GM23248 (cell line): ENCODE measurements around the gene CRIP1. TPM values are rescaled to one million over a fixed set of nuclear protein-coding genes. Genes with fewer than 3 reads are reported as not detected.

Experiments
- DNase-seq: peaks from one replicate; pipeline ENCODE4 v3.0.0-alpha.2; 2015
- H2AFZ ChIP-seq: fragments of 200-600 bp; sonication (generic); 2 replicates; pipeline ENCODE4 v1.6.1; 2016; ENCODE audit warnings: antibody characterized with exemption
- H3F3A ChIP-seq: fragments of 200-600 bp; sonication (generic); 2 replicates; pipeline ENCODE4 v1.6.1; 2016; ENCODE audit warnings: mild to moderate bottlenecking, antibody characterized with exemption, mixed run types; ENCODE audit not compliant: insufficient read depth
- H3K27ac ChIP-seq: fragments of 200-600 bp; sonication (generic); 2 replicates; pipeline ENCODE4 v1.5.1; 2016; ENCODE audit warnings: mild to moderate bottlenecking
- H3K27me3 ChIP-seq: fragments of 200-600 bp; sonication (generic); replicated peaks from 2 replicates; pipeline ENCODE4 v1.6.1; 2016; ENCODE audit warnings: mild to moderate bottlenecking; ENCODE audit not compliant: insufficient read depth
- H3K36me3 ChIP-seq: fragments of 200-600 bp; sonication (generic); 2 replicates; pipeline ENCODE4 v1.6.1; 2016; ENCODE audit warnings: low read depth, mild to moderate bottlenecking
- H3K4me1 ChIP-seq: fragments of 200-600 bp; sonication (generic); 2 replicates; pipeline ENCODE4 v1.6.1; 2016; ENCODE audit warnings: mild to moderate bottlenecking; ENCODE audit not compliant: insufficient read depth
- H3K4me2 ChIP-seq: fragments of 200-600 bp; sonication (generic); one replicate; pipeline ENCODE4 v1.6.1; 2016; ENCODE audit warnings: mild to moderate bottlenecking; ENCODE audit not compliant: unreplicated experiment
- H3K4me3 ChIP-seq: fragments of 200-600 bp; sonication (generic); 2 replicates; pipeline ENCODE4 v1.5.1; 2016; ENCODE audit warnings: mild to moderate bottlenecking
- H3K79me2 ChIP-seq: fragments of 200-600 bp; sonication (generic); 2 replicates; pipeline ENCODE4 v1.6.1; 2016; ENCODE audit warnings: mild to moderate bottlenecking; ENCODE audit not compliant: insufficient read depth
- H3K9ac ChIP-seq: fragments of 200-600 bp; sonication (generic); 2 replicates; pipeline ENCODE4 v1.6.1; 2016; ENCODE audit warnings: mild to moderate bottlenecking
- H3K9me2 ChIP-seq: fragments of 200-600 bp; sonication (generic); 2 replicates; pipeline ENCODE4 v1.6.1; 2016; ENCODE audit warnings: mixed run types, mild to moderate bottlenecking, moderate library complexity; ENCODE audit not compliant: insufficient read depth
- H3K9me3 ChIP-seq: fragments of 200-600 bp; sonication (generic); one replicate; pipeline ENCODE4 v1.6.1; 2017; ENCODE audit warnings: low read depth
- H4K20me1 ChIP-seq: fragments of 200-600 bp; sonication (generic); 2 replicates; pipeline ENCODE4 v1.6.0; 2016; ENCODE audit not compliant: insufficient read depth
- EZH2 ChIP-seq: fragments of 200-600 bp; sonication (generic); IDR thresholded peaks from 2 replicates; pipeline ENCODE4 v1.6.1; 2018; ENCODE audit warnings: antibody characterized with exemption, mild to moderate bottlenecking; ENCODE audit not compliant: insufficient read depth, poor library complexity, severe bottlenecking
- EZH2phosphoT487 ChIP-seq: fragments of 200-600 bp; sonication (generic); IDR thresholded peaks from 2 replicates; pipeline ENCODE4 v1.6.1; 2018; ENCODE audit warnings: antibody characterized with exemption, moderate library complexity, mild to moderate bottlenecking, low read depth; ENCODE audit not compliant: insufficient read depth
- WGBS, 2 experiments: methylation state at CpG; one replicate each; pipeline ENCODE4 v1.1.6; 2015 to 2017; ENCODE audit warnings: low lambda C conversion rate in 2 of 2, low coverage in 1 of 2; ENCODE audit errors: missing lambda C conversion rate in 2 of 2; 5-methylcytosine and 5-hydroxymethylcytosine counted together
- in situ Hi-C: fragments of 300-500 bp; cut with MboI; formaldehyde crosslinking; loops from 2 replicates; pipeline ENCODE4 v1.15.0; 2020
- polyA plus RNA-seq: library from polyadenylated mRNA; unstranded; fragments of >200 nt; fragmentation: Nextera tagmentation; extraction: Ambion mirVana; gene quantifications from 2 replicates; pipeline ENCODE4 v1.2.1, GENCODE V29; 2016
- total RNA-seq: library from RNA; depleted of rRNA; stranded (reverse); fragments of >200 nt; shearing (Covaris generic); gene quantifications from 2 replicates; pipeline ENCODE4 v1.2.3, GENCODE V29; 2014

CRIP1 gene
- total and polyA plus RNA-seq, 2 experiments from 2014 or later, result 12.3 to 32.7 TPM

DNA sequence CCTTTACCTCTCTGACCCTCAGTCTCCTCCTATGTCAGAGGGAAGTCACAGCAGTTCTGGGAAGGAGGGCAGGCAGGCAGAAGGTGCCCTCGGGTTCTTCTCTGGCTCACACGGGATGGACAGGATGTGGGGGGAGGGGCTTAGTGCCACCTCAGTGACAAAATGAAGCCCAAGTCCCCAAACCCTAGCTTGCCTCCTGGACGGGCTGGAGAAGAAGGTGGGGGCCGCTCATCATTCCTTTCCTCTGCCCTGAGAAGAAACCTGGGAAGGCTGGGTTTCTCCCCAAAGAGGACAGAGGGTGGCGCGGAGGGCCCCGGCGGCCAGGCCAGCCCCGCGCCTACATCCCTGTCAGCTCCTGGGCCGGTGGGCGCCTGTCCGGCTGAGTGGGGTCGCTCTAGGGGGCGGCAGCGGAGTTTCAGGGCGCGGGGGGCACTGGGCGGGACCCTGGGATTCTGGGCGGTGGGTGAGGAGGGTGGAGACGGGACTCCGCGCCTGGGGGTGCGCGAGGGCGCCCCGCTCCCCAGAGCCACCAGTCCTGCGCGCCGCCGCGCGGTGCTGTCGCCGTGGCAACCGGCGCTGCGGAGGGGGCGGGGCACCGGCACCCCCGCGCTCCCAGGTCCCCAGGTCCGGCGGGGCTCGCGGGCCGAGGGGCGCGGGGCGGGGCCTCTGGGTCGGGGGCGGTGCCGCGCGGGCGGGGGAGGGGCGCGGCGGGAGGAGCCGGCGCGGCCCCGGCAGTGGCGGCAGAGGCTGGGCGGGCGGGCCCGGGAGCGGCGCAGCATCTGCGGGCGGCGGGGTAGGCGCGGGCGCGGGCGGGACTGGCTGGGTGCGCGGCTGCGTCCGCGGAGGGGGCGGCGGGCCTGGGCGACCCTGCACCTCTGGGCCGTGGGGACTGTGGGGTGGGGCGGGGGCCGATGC, 39.4 kb downstream of the CRIP1 start, which contains the start of gene TMEM121:
Gene TMEM121, plus strand, starts transcription at position 723 of the 915 bp plus-strand sequence. CDS start 2,252 bp downstream, outside the sequence.
- H3K9me2 ChIP-seq, result no peaks in the 10 kb centered on the region
- peaks cover 14% of the 10 kb centered on the region for H3F3A ChIP-seq
- 2 to 5% methylated on average over 13 to 29 of the region's 88 CpGs for WGBS, 2 experiments
- H3K9ac ChIP-seq, result peak within 1 kb of the TSS; percentile 48
- H2AFZ ChIP-seq, result peak within 1 kb of the TSS; percentile 76
- peak within 1 kb of the TSS; percentile 75 for H3K4me3 ChIP-seq
- H3K79me2 ChIP-seq, result no peaks in the 10 kb centered on the region
- no peaks in the 10 kb centered on the region for H3K36me3 ChIP-seq
- H3K27ac ChIP-seq, result no peak within 1 kb of the TSS
- H3K9me3 ChIP-seq, result no peaks in the 10 kb centered on the region
- no peaks in the 10 kb centered on the region for H4K20me1 ChIP-seq
- H3K4me2 ChIP-seq, result peak within 1 kb of the TSS; percentile 72
- no peaks in the 10 kb centered on the region; the same call in none of the 2 replicates for H3K27me3 ChIP-seq
- TF ChIP-seq EZH2phosphoT487 (no peak), EZH2 (no peak)
- in situ Hi-C loops, result no loop called here
- DNase-seq, result peak; percentile 57
- H3K4me1 ChIP-seq, result no peaks in the 10 kb centered on the region

- H2AFZ ChIP-seq, result peak overlapping the region; percentile 76
- no peaks in the 10 kb centered on the region; the same call in none of the 2 replicates for H3K27me3 ChIP-seq
- H3K9ac ChIP-seq, result peak overlapping the region; percentile 48
- peaks cover 14% of the 10 kb centered on the region for H3F3A ChIP-seq
- H3K9me3 ChIP-seq, result no peaks in the 10 kb centered on the region
- peak overlapping the region; percentile 75 for H3K4me3 ChIP-seq
- in situ Hi-C loops, result no loop called here
- no peaks in the 10 kb centered on the region for H3K79me2 ChIP-seq
- H3K27ac ChIP-seq, result no peak overlapping the region
- peak overlapping the region; percentile 72 for H3K4me2 ChIP-seq
- H3K4me1 ChIP-seq, result no peaks in the 10 kb centered on the region
- TF ChIP-seq EZH2phosphoT487 (no peak), EZH2 (no peak)
- peak; percentile 37 for DNase-seq
- WGBS, 2 experiments, result 1 to 2% methylated on average over 20 to 41 of the region's 48 CpGs
- no peaks in the 10 kb centered on the region for H3K9me2 ChIP-seq
- no peaks in the 10 kb centered on the region for H4K20me1 ChIP-seq
- no peaks in the 10 kb centered on the region for H3K36me3 ChIP-seq
Measured at GRCh38 chr14:105526776-105527380, 40.2 kb downstream of the CRIP1 start.

DNA sequence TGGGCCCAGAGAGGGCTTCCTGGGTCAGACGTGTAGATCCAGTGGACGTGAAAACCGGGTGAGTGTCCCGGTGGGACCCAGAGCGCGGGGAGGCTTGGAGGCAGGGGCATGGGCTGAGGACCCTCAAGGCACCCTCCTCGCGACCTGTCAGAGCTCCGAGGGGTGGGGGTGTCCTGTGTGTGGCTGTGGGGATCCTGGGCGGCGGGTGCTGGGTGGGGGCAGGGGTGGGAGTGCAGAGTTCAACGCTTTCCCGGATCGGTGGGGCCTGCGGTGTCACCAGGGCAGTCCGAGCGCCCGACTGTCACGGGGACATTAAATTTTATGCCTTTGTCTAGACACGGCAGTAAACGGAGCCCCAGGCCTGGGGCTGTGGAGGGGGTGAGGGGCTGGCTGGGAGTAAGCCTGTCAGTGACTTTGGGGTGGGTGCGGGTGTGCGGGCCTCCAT, 40.7 kb downstream of the CRIP1 start:
- H3K27ac ChIP-seq, result no peak overlapping the region
- DNase-seq, result no peak
- no peaks in the 10 kb centered on the region; the same call in none of the 2 replicates for H3K27me3 ChIP-seq
- peak overlapping the region; percentile 48; the same call in 1 of the 2 replicates for H3K9ac ChIP-seq
- peaks cover 14% of the 10 kb centered on the region for H3F3A ChIP-seq
- H3K79me2 ChIP-seq, result no peaks in the 10 kb centered on the region
- 3 to 7% methylated on average over 7 to 20 of the region's 23 CpGs for WGBS, 2 experiments
- TF ChIP-seq EZH2, result no peak
- no peak for TF ChIP-seq EZH2phosphoT487
- in situ Hi-C loops, result no loop called here
- H3K4me3 ChIP-seq, result peak overlapping the region; percentile 75
- peak overlapping the region; percentile 76 for H2AFZ ChIP-seq
- H3K4me1 ChIP-seq, result no peaks in the 10 kb centered on the region
- peak overlapping the region; percentile 72 for H3K4me2 ChIP-seq
- no peaks in the 10 kb centered on the region for H4K20me1 ChIP-seq
- H3K9me3 ChIP-seq, result no peaks in the 10 kb centered on the region
- no peaks in the 10 kb centered on the region for H3K9me2 ChIP-seq
- no peaks in the 10 kb centered on the region for H3K36me3 ChIP-seq

DNA sequence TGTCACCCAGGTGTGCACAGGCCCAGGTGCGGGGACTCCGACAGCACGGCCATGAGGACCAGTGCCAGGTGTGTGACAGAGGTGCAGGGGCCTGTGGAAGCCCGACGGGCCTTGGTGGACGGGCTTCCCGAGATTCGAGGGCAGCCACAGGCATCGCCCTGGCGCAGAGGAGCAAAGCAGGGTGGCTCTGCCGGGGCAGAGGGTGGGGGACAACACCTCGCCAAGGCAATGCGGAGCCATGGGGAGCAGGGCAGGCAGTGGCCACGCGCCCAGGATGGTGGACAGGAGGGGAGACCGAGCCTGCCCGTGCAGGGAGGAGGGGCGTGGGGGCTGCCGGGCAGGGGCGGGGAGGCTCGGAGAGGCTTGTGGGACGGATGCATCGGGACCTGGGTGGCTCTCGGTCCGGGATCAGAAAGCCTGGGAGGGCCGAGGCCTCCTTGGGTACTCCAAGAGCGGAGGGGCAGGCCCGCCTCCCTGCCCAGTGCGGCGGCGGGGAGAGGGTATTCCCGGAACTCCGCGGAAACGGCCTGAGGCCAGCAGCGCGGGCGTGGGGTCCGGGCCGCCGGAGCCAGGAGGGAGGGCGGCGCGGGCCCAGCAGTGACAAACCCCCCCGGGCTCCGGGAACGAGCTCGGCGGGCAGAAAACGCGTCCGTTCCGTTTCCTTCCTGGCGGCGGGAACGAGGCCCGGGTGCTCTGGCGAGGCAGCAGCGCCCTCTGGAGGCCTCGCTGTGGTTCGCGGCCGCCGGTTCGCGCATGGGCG, 41.3 kb downstream of the CRIP1 start:
- Histone ChIP-seq H3K27ac (no peak overlapping the region), H3K9me3 (no peaks in the 10 kb centered on the region), H4K20me1 (no peaks in the 10 kb centered on the region), H3F3A (peaks cover 14% of the 10 kb centered on the region), H2AFZ (peak overlapping the region; percentile 76), H3K9ac (peak overlapping the region; percentile 76), H3K27me3 (no peaks in the 10 kb centered on the region; the same call in 1 of the 2 replicates), H3K36me3 (no peaks in the 10 kb centered on the region), H3K4me2 (peak overlapping the region; percentile 72), H3K9me2 (no peaks in the 10 kb centered on the region), H3K79me2 (no peaks in the 10 kb centered on the region), H3K4me3 (peak overlapping the region; percentile 75), H3K4me1 (no peaks in the 10 kb centered on the region)
- peak; percentile 90 for DNase-seq
- 7 to 8% methylated on average over 32 to 35 of the region's 67 CpGs for WGBS, 2 experiments
- in situ Hi-C loops, result no loop called here
- TF ChIP-seq EZH2 (no peak), EZH2phosphoT487 (no peak)
